Ovary (tissue), 3 donors: ENCODE data around the gene MCOLN2.

ENCODE experiments used
- CTCF ChIP-seq, 3 donors: fragments of 450-650 bp in 2 of 3; fragments of 200-600 bp in 1 of 3; IDR thresholded peaks; one replicate each; pipeline versions ENCODE4 v1.5.1 to v1.8.0; 2016 to 2022; ENCODE audit warnings: antibody characterized with exemption in 3 of 3, mild to moderate bottlenecking in 1 of 3
- EP300 ChIP-seq: sonication (generic); formaldehyde crosslinking; IDR thresholded peaks from one replicate; pipeline ENCODE4 v1.6.1; 2017; ENCODE audit warnings: antibody characterized with exemption
- POLR2A ChIP-seq: fragments of 450-650 bp; IDR thresholded peaks from one replicate; pipeline ENCODE4 v1.6.1; 2017; ENCODE audit warnings: antibody characterized with exemption, mild to moderate bottlenecking, moderate library complexity
- donor health status: DM: no; HTN: no; CAD: no.

DNA sequence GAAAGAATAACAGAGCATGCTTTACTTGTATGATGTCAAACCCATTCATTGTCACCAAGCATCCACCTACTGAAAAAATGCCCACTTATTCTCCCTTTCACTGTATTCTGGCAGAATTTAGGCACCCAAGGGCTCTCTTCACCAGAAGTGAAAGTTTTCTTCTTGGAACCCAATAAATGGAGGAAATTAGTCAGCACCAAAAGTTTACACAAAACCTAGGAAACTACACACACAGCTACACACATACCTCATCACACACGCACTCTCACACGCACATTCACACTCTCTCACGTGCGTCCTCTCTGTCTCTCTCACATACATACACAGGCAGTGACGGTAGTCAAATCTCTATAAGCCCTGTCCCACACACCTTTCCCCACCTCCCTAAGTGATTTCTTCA, 37.6 kb downstream of the MCOLN2 start:
- no peak for TF ChIP-seq CTCF (IDR thresholded peaks at IDR 0.05)
- TF ChIP-seq EP300, result no peak
- TF ChIP-seq POLR2A, result no peak
